OCI-LY7 (cell line): ENCODE measurements around the gene DHX38. TPM values are rescaled to one million over a fixed set of nuclear protein-coding genes. Genes with fewer than 3 reads are reported as not detected.

ENCODE experiments used
- BruUV-seq: library from RNA; stranded (reverse); fragments of 400-500 nt; replicated peaks from 2 replicates; lab custom pipeline; 2021; lab: Mats Ljungman, UMichigan
- CTCF ChIA-PET: fragments of 300-600 bp; sonication (Branson Sonifier 250); formaldehyde crosslinking; loops from one replicate; lab custom pipeline; 2022; ENCODE audit warnings: antibody characterized with exemption; ENCODE audit not compliant: unreplicated experiment; lab: Charles Lee
- POLR2A ChIA-PET: fragments of 300-600 bp; sonication (Branson Sonifier 250); formaldehyde crosslinking; loops from one replicate; lab custom pipeline; 2022; ENCODE audit warnings: antibody characterized with exemption; lab: Charles Lee
- DNase-seq: peaks from one replicate; pipeline ENCODE4 v3.0.0-alpha.2; 2015; ENCODE audit warnings: low spot score
- H2AFZ ChIP-seq: fragments of 200-600 bp; sonication (generic), shearing (Covaris generic); 2 replicates; pipeline ENCODE4 v1.6.1; 2014; ENCODE audit warnings: mild to moderate bottlenecking, antibody characterized with exemption, low read length, moderate library complexity
- H3K27ac ChIP-seq: fragments of 200-600 bp; sonication (generic); 2 replicates; pipeline ENCODE4 v1.5.1; 2014; ENCODE audit warnings: mixed run types, low read depth, mild to moderate bottlenecking, moderate library complexity, low read length, inconsistent platforms; ENCODE audit not compliant: poor library complexity, severe bottlenecking
- H3K36me3 ChIP-seq: fragments of 200-600 bp; sonication (generic); 2 replicates; pipeline ENCODE4 v1.6.1; 2014; ENCODE audit warnings: mild to moderate bottlenecking, antibody characterized with exemption, low read length, moderate library complexity, mixed read lengths; ENCODE audit not compliant: insufficient read depth
- H3K4me1 ChIP-seq: fragments of 200-600 bp; sonication (generic); 2 replicates; pipeline ENCODE4 v1.5.1; 2014; ENCODE audit warnings: mild to moderate bottlenecking, low read length; ENCODE audit not compliant: insufficient read depth, poor library complexity, severe bottlenecking
- H3K4me2 ChIP-seq: fragments of 200-600 bp; sonication (generic); 2 replicates; pipeline ENCODE4 v1.6.1; 2014; ENCODE audit warnings: mild to moderate bottlenecking, low read length
- H3K4me3 ChIP-seq: fragments of 200-600 bp; sonication (generic); 2 replicates; pipeline ENCODE4 v1.5.1; 2014; ENCODE audit warnings: mild to moderate bottlenecking, low read depth, low read length; ENCODE audit not compliant: poor library complexity, severe bottlenecking
- H3K79me2 ChIP-seq: fragments of 200-600 bp; sonication (generic); 2 replicates; pipeline ENCODE4 v1.6.1; 2016; ENCODE audit warnings: low read depth, mild to moderate bottlenecking, low read length, moderate library complexity, mixed read lengths; ENCODE audit not compliant: insufficient read depth
- H3K9me2 ChIP-seq: fragments of 200-600 bp; sonication (generic); 2 replicates; pipeline ENCODE4 v1.6.1; 2016; ENCODE audit warnings: mild to moderate bottlenecking, low read length, mixed read lengths; ENCODE audit not compliant: insufficient read depth
- H3K9me3 ChIP-seq: fragments of 200-600 bp; sonication (generic); 2 replicates; pipeline ENCODE4 v1.6.1; 2014; ENCODE audit warnings: mild to moderate bottlenecking, mixed run types, low read length, mixed read lengths
- H4K20me1 ChIP-seq: fragments of 200-600 bp; sonication (generic); 2 replicates; pipeline ENCODE4 v1.6.1; 2014; ENCODE audit warnings: mild to moderate bottlenecking, antibody characterized with exemption, low read length, moderate library complexity, mixed read lengths; ENCODE audit not compliant: insufficient read depth
- CTCF ChIP-seq: fragments of 200-600 bp; sonication (generic); conservative IDR thresholded peaks from 2 replicates; pipeline ENCODE4 v1.5.1; 2014; ENCODE audit warnings: mild to moderate bottlenecking, antibody characterized with exemption, low read length, moderate library complexity, mixed read lengths
- EZH2phosphoT487 ChIP-seq: fragments of 200-600 bp; sonication (generic); IDR thresholded peaks from 2 replicates; pipeline ENCODE4 v1.6.1; 2018; ENCODE audit warnings: low read depth, borderline replicate concordance, mild to moderate bottlenecking, mixed run types, antibody characterized with exemption, low read length, moderate library complexity, mixed read lengths
- intact Hi-C: fragments of 100-400 bp; cut with micrococcal nuclease; formaldehyde crosslinking; loops from one replicate; pipeline ENCODE4 v1.10.0; 2022; ENCODE audit not compliant: unreplicated experiment
- total RNA-seq, 2 experiments: library from RNA; depleted of rRNA in 1 of 2; stranded (reverse); fragments of >200 nt in 1 of 2; shearing (Covaris generic) in 1 of 2; gene quantifications; 2 replicates each; pipeline ENCODE4 v1.2.3, GENCODE V29; 2014 to 2022

Gene DHX38
- total RNA-seq, 2 experiments from 2014 or later = 56.6 to 86.5 TPM

- intact Hi-C loops = no loop called here
- ChIA-PET POLR2A (no interaction called here), CTCF (no interaction called here)
- TF ChIP-seq EZH2phosphoT487 (no peak), CTCF (no peak)
- Histone ChIP-seq H3K36me3 (peaks cover 66% of the 10 kb centered on the region), H3K9me2 (no peaks in the 10 kb centered on the region), H2AFZ (no peak overlapping the region), H4K20me1 (no peaks in the 10 kb centered on the region), H3K4me3 (no peak overlapping the region), H3K4me2 (no peak overlapping the region), H3K79me2 (no peaks in the 10 kb centered on the region), H3K9me3 (no peaks in the 10 kb centered on the region), H3K4me1 (no peaks in the 10 kb centered on the region), H3K27ac (no peak overlapping the region)
- DNase-seq = no peak
- BruUV-seq = no TSS peak
Observed at GRCh38 chr16:72112452-72112792, 18.8 kb downstream of the DHX38 start.

GRCh38 chr16:72112906-72113615 lies 19.4 kb downstream of the DHX38 start:
- no peak overlapping the region for H3K4me2 ChIP-seq
- no peaks in the 10 kb centered on the region for H4K20me1 ChIP-seq
- no peak overlapping the region for H3K27ac ChIP-seq
- no peak overlapping the region for H3K4me3 ChIP-seq
- DNase-seq = no peak
- no peaks in the 10 kb centered on the region for H3K9me2 ChIP-seq
- BruUV-seq = no TSS peak
- H3K79me2 ChIP-seq = no peaks in the 10 kb centered on the region
- no peaks in the 10 kb centered on the region for H3K4me1 ChIP-seq
- TF ChIP-seq EZH2phosphoT487 = no peak
- TF ChIP-seq CTCF = no peak
- CTCF ChIA-PET = no interaction called here
- H3K36me3 ChIP-seq = peaks cover 60% of the 10 kb centered on the region
- H3K9me3 ChIP-seq = no peaks in the 10 kb centered on the region
- POLR2A ChIA-PET = no interaction called here
- no peak overlapping the region for H2AFZ ChIP-seq
- intact Hi-C loops = no loop called here

GRCh38 chr16:72113616-72113945 lies 19.9 kb downstream of the DHX38 start:
- H4K20me1 ChIP-seq = no peaks in the 10 kb centered on the region
- H3K4me1 ChIP-seq = no peaks in the 10 kb centered on the region
- no TSS peak for BruUV-seq
- no peak overlapping the region for H3K27ac ChIP-seq
- H3K9me2 ChIP-seq = no peaks in the 10 kb centered on the region
- ChIA-PET CTCF (no interaction called here), POLR2A (no interaction called here)
- no peak overlapping the region for H3K4me3 ChIP-seq
- intact Hi-C loops = no loop called here
- no peaks in the 10 kb centered on the region for H3K9me3 ChIP-seq
- no peak overlapping the region for H3K4me2 ChIP-seq
- H2AFZ ChIP-seq = no peak overlapping the region
- DNase-seq = no peak
- peaks cover 54% of the 10 kb centered on the region for H3K36me3 ChIP-seq
- H3K79me2 ChIP-seq = no peaks in the 10 kb centered on the region
- TF ChIP-seq EZH2phosphoT487 (no peak), CTCF (no peak)
